Stomach smooth muscle (tissue), 2 donors: ENCODE data around the gene PPIP5K2.
"Not testable (repeated sequence)": the region's sequence is repeated elsewhere in the genome, so short reads cannot be mapped to it uniquely, and the experiment has no call there.

Experiments
- H3K27ac ChIP-seq: one replicate; pipeline ENCODE4 v1.7.0; 2013; ENCODE audit warnings: mild to moderate bottlenecking, low read length, inconsistent platforms
- H3K27me3 ChIP-seq, 2 donors: one replicate each; pipeline ENCODE4 v1.7.0; 2013; ENCODE audit warnings: low read length in 2 of 2; ENCODE audit not compliant: insufficient read depth in 2 of 2, control insufficient read depth in 1 of 2
- H3K36me3 ChIP-seq, 2 donors: one replicate each; pipeline ENCODE4 v1.7.0; 2013; ENCODE audit warnings: low read length in 2 of 2; ENCODE audit not compliant: control insufficient read depth in 2 of 2, insufficient read depth in 2 of 2
- H3K4me1 ChIP-seq: one replicate; pipeline ENCODE4 v1.7.0; 2013; ENCODE audit warnings: low read length; ENCODE audit not compliant: control insufficient read depth, insufficient read depth
- H3K4me3 ChIP-seq, 2 donors: one replicate each; pipeline ENCODE4 v1.7.0; 2013; ENCODE audit warnings: low read length in 2 of 2
- H3K9ac ChIP-seq, 2 donors: one replicate each; pipeline ENCODE4 v1.7.0; 2013; ENCODE audit warnings: low read length in 2 of 2, mild to moderate bottlenecking in 1 of 2
- H3K9me3 ChIP-seq, 2 donors: one replicate each; pipeline ENCODE4 v1.7.0; 2013; ENCODE audit warnings: low read length in 2 of 2; ENCODE audit not compliant: control insufficient read depth in 2 of 2
- donor health status: healthy.
- donor health status: Pancreatic carcinoma.

The PPIP5K2 gene

DNA sequence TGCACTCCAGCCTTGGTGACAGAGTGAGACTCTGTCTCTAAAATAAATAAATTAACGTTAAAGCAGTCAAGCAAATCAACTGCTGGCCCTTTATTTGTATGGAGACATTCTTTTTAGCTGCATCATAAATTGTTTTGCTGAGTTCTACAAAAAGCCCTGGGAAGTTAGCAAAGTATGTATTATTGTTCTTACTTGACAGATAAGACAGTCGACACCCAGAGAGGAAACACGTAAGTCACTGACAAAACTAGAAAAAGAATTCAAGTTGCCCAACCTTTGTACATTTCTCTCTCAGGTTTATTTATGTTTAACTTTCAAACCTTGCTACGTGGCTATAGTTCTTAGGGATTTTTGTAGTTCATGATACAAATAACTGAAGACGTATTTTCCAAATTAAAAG, 98.1 kb downstream of the PPIP5K2 start:
- no peaks in the 10 kb centered on the region for H3K36me3 ChIP-seq
- no peak overlapping the region for H3K4me3 ChIP-seq
- no peak overlapping the region for H3K9ac ChIP-seq
- H3K27ac ChIP-seq = no peak overlapping the region
- no peaks in the 10 kb centered on the region for H3K9me3 ChIP-seq
- H3K4me1 ChIP-seq = no peaks in the 10 kb centered on the region
- H3K27me3 ChIP-seq = no peaks in the 10 kb centered on the region

DNA sequence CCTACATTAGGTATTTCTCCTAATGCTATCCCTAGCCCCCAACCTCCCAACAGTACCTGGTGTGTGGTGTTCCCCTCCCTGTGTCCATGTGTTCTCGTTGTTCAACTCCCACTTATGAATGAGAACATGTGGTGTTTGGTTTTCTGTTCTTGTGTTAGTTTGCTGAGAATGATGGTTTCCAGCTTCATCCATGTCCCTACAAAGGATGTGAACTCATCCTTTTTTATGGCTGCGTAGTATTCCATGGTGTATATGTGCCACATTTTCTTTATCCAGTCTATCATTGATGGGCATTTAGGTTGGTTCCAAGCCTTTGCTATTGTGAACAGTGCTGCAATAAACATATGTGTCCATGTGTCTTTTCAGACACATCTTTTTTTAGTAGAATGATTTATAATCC, 99.0 kb downstream of the PPIP5K2 start:
- H3K27ac ChIP-seq, H3K9me3 ChIP-seq, H3K36me3 ChIP-seq, H3K4me1 ChIP-seq, H3K4me3 ChIP-seq, H3K27me3 ChIP-seq, H3K9ac ChIP-seq: not testable (repeated sequence)

GRCh38 chr5:103223031-103223955, 103.2 kb downstream of the PPIP5K2 start:
- H3K9ac ChIP-seq = no peak overlapping the region
- H3K4me1 ChIP-seq = no peaks in the 10 kb centered on the region
- H3K4me3 ChIP-seq = no peak overlapping the region
- no peaks in the 10 kb centered on the region for H3K9me3 ChIP-seq
- no peak overlapping the region for H3K27ac ChIP-seq
- H3K36me3 ChIP-seq = no peaks in the 10 kb centered on the region
- H3K27me3 ChIP-seq = peaks cover 0 to 2% of the 10 kb centered on the region in 2 donors

GRCh38 chr5:103224118-103224893, 104.2 kb downstream of the PPIP5K2 start:
- no peaks in the 10 kb centered on the region for H3K4me1 ChIP-seq
- no peaks in the 10 kb centered on the region for H3K36me3 ChIP-seq
- no peak overlapping the region for H3K27ac ChIP-seq
- H3K9ac ChIP-seq = no peak overlapping the region
- H3K27me3 ChIP-seq = peaks cover 0 to 2% of the 10 kb centered on the region in 2 donors
- no peak overlapping the region for H3K4me3 ChIP-seq
- no peaks in the 10 kb centered on the region for H3K9me3 ChIP-seq

DNA sequence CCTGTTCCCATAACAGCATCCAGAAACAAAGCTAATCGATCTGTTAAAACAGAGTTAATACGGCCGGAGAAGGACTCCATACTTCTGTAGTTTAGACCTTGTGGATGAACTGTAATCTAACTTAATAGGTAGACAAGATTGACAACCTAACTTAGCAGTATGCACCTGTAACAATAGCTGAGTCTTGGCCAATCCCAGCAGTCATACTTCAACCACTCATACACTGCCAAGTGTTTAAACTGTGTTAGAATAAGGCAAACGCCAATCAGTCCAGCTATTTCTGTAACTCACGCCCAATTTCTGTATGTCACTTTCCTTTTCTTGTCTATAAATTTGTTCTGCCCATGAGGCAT, 104.8 kb downstream of the PPIP5K2 start:
- H3K27me3 ChIP-seq = peaks cover 0 to 2% of the 10 kb centered on the region in 2 donors
- H3K9me3 ChIP-seq = no peaks in the 10 kb centered on the region
- no peak overlapping the region for H3K9ac ChIP-seq
- no peaks in the 10 kb centered on the region for H3K4me1 ChIP-seq
- H3K36me3 ChIP-seq = no peaks in the 10 kb centered on the region
- no peak overlapping the region for H3K27ac ChIP-seq
- no peak overlapping the region for H3K4me3 ChIP-seq

DNA sequence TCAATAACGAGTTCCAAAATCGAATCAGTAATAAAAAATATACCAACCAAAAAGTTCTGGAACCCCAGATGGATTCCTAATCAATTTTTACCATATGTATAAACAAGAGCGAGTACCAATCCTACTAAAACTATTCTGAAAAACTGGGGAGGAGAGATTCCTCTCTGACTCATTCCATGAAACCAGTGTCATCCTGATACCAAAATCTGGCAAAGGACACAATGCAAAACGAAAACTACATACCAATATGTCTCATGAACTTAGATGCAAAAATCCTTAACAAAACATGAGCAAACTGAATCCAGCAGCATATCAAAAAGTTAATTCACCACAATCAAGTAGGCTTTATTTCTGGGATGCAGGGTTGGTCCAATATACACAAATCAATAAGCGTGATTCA, 108.0 kb downstream of the PPIP5K2 start:
- H3K9ac ChIP-seq = no peak overlapping the region
- peaks cover 0 to 2% of the 10 kb centered on the region in 2 donors for H3K27me3 ChIP-seq
- H3K4me3 ChIP-seq = no peak overlapping the region
- no peaks in the 10 kb centered on the region for H3K4me1 ChIP-seq
- H3K36me3 ChIP-seq = no peaks in the 10 kb centered on the region
- H3K9me3 ChIP-seq = no peaks in the 10 kb centered on the region
- no peak overlapping the region for H3K27ac ChIP-seq

GRCh38 chr5:103228588-103228987, 108.5 kb downstream of the PPIP5K2 start:
- Histone ChIP-seq H3K27ac (no peak overlapping the region), H3K9ac (no peak overlapping the region), H3K27me3 (no peaks in the 10 kb centered on the region), H3K36me3 (no peaks in the 10 kb centered on the region), H3K4me1 (no peaks in the 10 kb centered on the region), H3K9me3 (no peaks in the 10 kb centered on the region), H3K4me3 (no peak overlapping the region)

- H3K4me1 ChIP-seq = no peaks in the 10 kb centered on the region
- H3K27ac ChIP-seq = no peak overlapping the region
- H3K4me3 ChIP-seq = no peak overlapping the region
- H3K9ac ChIP-seq = no peak overlapping the region
- no peaks in the 10 kb centered on the region for H3K36me3 ChIP-seq
- H3K9me3 ChIP-seq = no peaks in the 10 kb centered on the region
- no peaks in the 10 kb centered on the region for H3K27me3 ChIP-seq
Observed at GRCh38 chr5:103232393-103232999, 112.4 kb downstream of the PPIP5K2 start.

GRCh38 chr5:103234239-103234975, 114.3 kb downstream of the PPIP5K2 start:
- Histone ChIP-seq H3K4me1 (no peaks in the 10 kb centered on the region), H3K36me3 (no peaks in the 10 kb centered on the region), H3K27me3 (no peaks in the 10 kb centered on the region), H3K4me3 (no peak overlapping the region), H3K9ac (no peak overlapping the region), H3K27ac (no peak overlapping the region), H3K9me3 (no peaks in the 10 kb centered on the region)

DNA sequence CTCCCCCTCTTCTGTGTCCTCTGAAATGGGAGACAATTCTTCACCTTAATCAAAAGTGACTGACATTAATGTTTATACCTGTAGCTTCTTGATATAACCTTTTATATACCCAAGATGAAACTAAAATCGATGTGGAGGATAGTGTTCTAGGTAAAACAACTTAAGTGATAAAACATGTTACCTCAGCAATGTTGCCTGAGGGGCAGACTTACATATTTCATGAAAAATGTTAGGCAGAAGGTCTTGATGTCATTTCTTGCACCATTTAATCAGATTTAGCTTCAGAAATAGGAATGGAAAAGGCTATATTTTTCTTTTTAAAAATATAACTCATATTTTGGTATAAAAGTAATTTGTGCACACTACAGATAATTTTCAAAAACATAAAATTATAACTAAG, 115.8 kb downstream of the PPIP5K2 start:
- H3K4me1 ChIP-seq = no peaks in the 10 kb centered on the region
- no peak overlapping the region for H3K9ac ChIP-seq

More for the DNA sequence above, 115.8 kb downstream of the PPIP5K2 start:
- no peaks in the 10 kb centered on the region for H3K36me3 ChIP-seq
- H3K9me3 ChIP-seq = no peaks in the 10 kb centered on the region
- H3K27ac ChIP-seq = no peak overlapping the region
- H3K27me3 ChIP-seq = no peaks in the 10 kb centered on the region
- H3K4me3 ChIP-seq = no peak overlapping the region
